Gastroesophageal sphincter (tissue), 4 donors: Measurements from ENCODE around the gene VTI1A. TPM values are rescaled to one million over a fixed set of nuclear protein-coding genes. Genes with fewer than 3 reads are reported as not detected.

Source experiments
- ATAC-seq: fragments of 150-250 bp; one replicate; pipeline ENCODE4 v1.9.1; 2016; ENCODE audit warnings: mild to moderate bottlenecking, moderate library complexity
- H3K27ac ChIP-seq, 4 donors: fragments of 200-600 bp; sonication (generic) in 3 of 4; 1 replicate in 3 of 4; 2 replicates in 1 of 4; pipeline ENCODE4 v1.5.1; 2016 to 2019
- H3K27me3 ChIP-seq: fragments of 200-600 bp; sonication (generic); one replicate; pipeline ENCODE4 v1.5.1; 2019
- H3K36me3 ChIP-seq, 2 donors: fragments of 200-600 bp; sonication (generic); one replicate each; pipeline ENCODE4 v1.5.1; 2019; ENCODE audit warnings: control low read depth in 1 of 2
- H3K4me1 ChIP-seq, 3 donors: fragments of 200-600 bp; sonication (generic); 1 replicate in 2 of 3; 2 replicates in 1 of 3; pipeline ENCODE4 v1.5.1; 2016 to 2019; ENCODE audit warnings: control low read depth in 2 of 3
- H3K4me3 ChIP-seq, 2 donors: fragments of 200-600 bp; sonication (generic); one replicate each; pipeline ENCODE4 v1.5.1; 2019; ENCODE audit warnings: mild to moderate bottlenecking in 1 of 2, moderate library complexity in 1 of 2
- H3K9me3 ChIP-seq, 3 donors: fragments of 200-600 bp; sonication (generic); one replicate each; pipeline ENCODE4 v1.5.1; 2017 to 2019; ENCODE audit warnings: control low read depth in 2 of 3
- CTCF ChIP-seq, 4 experiments: fragments of 200-600 bp in 2 of 4; fragments of 450-650 bp in 2 of 4; sonication (generic) in 1 of 4; IDR thresholded peaks; one replicate each; pipeline ENCODE4 v1.5.1; 2017 to 2019; ENCODE audit warnings: antibody characterized with exemption in 4 of 4, mild to moderate bottlenecking in 2 of 4, moderate library complexity in 2 of 4
- EP300 ChIP-seq: sonication (generic); formaldehyde crosslinking; IDR thresholded peaks from one replicate; pipeline ENCODE4 v1.6.1; 2017; ENCODE audit warnings: antibody characterized with exemption, mild to moderate bottlenecking
- POLR2A ChIP-seq, 2 donors: fragments of 450-650 bp; IDR thresholded peaks; one replicate each; pipeline ENCODE4 v1.6.1; 2017; ENCODE audit warnings: antibody characterized with exemption in 2 of 2, mild to moderate bottlenecking in 2 of 2, moderate library complexity in 1 of 2
- POLR2AphosphoS5 ChIP-seq: sonication (generic); formaldehyde crosslinking; IDR thresholded peaks from one replicate; pipeline ENCODE4 v1.6.1; 2017; ENCODE audit warnings: antibody characterized with exemption
- WGBS, 2 donors: methylation state at CpG; one replicate each; pipeline ENCODE4 v1.1.5; 2018; ENCODE audit warnings: low coverage in 1 of 2; 5-methylcytosine and 5-hydroxymethylcytosine counted together
- total RNA-seq, 4 donors: library from RNA; depleted of rRNA; stranded (reverse); fragments of >200 nt; gene quantifications; one replicate each; pipeline ENCODE4 v1.1.0, GENCODE V29; 2016

The VTI1A gene
- total RNA-seq, 4 donors from 2014 or later: 19.6 to 81.9 (median 43.1) TPM

DNA sequence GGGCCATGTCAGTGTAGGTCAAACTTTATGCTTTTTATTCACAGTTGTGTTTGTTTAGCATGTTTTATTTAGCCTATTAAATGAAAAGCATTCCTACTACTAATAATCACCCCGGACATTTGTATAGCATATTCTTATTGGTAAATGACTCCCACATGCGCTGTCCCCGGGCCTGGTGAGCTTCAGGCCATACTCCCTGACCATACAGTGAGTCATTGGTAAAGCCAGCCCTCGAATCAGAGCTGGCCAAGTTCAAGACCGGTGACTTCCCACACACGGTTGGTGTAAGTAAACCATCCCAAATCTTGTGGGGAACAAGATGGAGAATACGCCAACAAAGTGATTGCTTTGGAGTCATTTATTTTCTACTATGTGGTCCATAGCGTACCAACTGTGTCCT lies 264.4 kb downstream of the VTI1A start:
- no peak overlapping the region for H3K4me3 ChIP-seq
- TF ChIP-seq POLR2A (IDR thresholded peaks at IDR 0.05) (no peak), CTCF (IDR thresholded peaks at IDR 0.05) (no peak), EP300 (no peak), POLR2AphosphoS5 (no peak)
- no peaks in the 10 kb centered on the region for H3K27me3 ChIP-seq
- 88 to 91% methylated on average over 3 to 8 of the region's 8 CpGs for WGBS, 2 donors
- no peaks in the 10 kb centered on the region for H3K4me1 ChIP-seq
- H3K27ac ChIP-seq: no peak overlapping the region
- ATAC-seq: no peak
- H3K9me3 ChIP-seq: no peaks in the 10 kb centered on the region
- H3K36me3 ChIP-seq: no peaks in the 10 kb centered on the region

DNA sequence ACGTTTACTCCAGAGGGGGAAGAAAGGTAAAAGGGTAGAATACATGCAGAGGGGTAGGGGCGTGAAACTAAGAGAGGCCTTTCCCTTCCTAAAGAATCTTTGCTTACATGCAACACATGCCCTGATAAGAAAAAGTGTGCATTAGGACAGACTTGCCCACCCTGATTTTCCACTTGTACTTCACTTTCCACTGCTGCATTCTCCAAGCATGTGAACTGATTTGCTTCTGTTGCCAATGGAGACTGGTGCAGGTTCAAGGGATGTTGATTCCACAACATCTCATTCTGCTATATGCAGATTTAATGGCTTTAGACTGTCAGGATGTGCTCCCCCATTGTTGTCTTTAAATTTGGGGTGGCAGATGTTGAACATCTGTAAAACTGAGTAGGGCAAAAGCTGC lies 265.5 kb downstream of the VTI1A start:
- Histone ChIP-seq H3K4me1 (no peaks in the 10 kb centered on the region), H3K27me3 (no peaks in the 10 kb centered on the region), H3K27ac (no peak overlapping the region), H3K4me3 (no peak overlapping the region), H3K36me3 (no peaks in the 10 kb centered on the region), H3K9me3 (no peaks in the 10 kb centered on the region)
- 69 to 81% methylated on average over 2 of the region's 2 CpGs for WGBS, 2 donors
- no peak for ATAC-seq
- TF ChIP-seq EP300 (no peak), POLR2A (IDR thresholded peaks at IDR 0.05) (no peak), CTCF (IDR thresholded peaks at IDR 0.05) (no peak), POLR2AphosphoS5 (no peak)

DNA sequence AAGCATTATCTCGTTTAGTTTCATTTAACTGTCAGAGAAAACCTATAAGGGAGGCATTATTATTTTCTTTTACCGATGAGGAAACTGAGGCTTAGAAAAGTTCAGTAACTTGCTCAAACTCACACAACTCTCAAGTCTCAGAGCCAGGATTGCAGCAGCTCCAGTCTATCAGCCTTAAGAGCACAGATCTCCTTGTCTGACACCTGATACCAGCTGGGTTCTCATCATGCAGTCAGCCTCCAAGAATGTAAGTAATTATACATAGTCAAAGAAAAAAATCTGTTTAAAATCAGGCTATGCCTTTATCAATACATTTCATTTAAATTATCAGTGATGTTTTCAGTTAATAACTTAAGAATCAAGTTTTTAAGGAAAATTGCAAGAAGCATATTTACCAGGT lies 266.4 kb downstream of the VTI1A start:
- ATAC-seq: no peak
- H3K9me3 ChIP-seq: no peaks in the 10 kb centered on the region
- H3K27ac ChIP-seq: no peak overlapping the region
- 83 to 90% methylated on average over 1 to 2 of the region's 2 CpGs for WGBS, 2 donors
- no peak for TF ChIP-seq EP300
- no peak for TF ChIP-seq POLR2A (IDR thresholded peaks at IDR 0.05)
- TF ChIP-seq POLR2AphosphoS5: no peak
- no peak for TF ChIP-seq CTCF (IDR thresholded peaks at IDR 0.05)
- H3K27me3 ChIP-seq: no peaks in the 10 kb centered on the region
- no peaks in the 10 kb centered on the region for H3K36me3 ChIP-seq
- no peaks in the 10 kb centered on the region for H3K4me1 ChIP-seq
- no peak overlapping the region for H3K4me3 ChIP-seq

GRCh38 chr10:112715581-112715980 lies 268.6 kb downstream of the VTI1A start:
- no peak overlapping the region for H3K27ac ChIP-seq
- H3K36me3 ChIP-seq: no peaks in the 10 kb centered on the region
- no peak for TF ChIP-seq CTCF (IDR thresholded peaks at IDR 0.05)
- no peak for TF ChIP-seq POLR2A (IDR thresholded peaks at IDR 0.05)
- no peak for TF ChIP-seq EP300
- no peak for TF ChIP-seq POLR2AphosphoS5
- H3K4me3 ChIP-seq: no peak overlapping the region
- no peaks in the 10 kb centered on the region for H3K27me3 ChIP-seq
- H3K4me1 ChIP-seq: no peaks in the 10 kb centered on the region
- no peak for ATAC-seq
- H3K9me3 ChIP-seq: no peaks in the 10 kb centered on the region
- WGBS, 2 donors: 81 to 89% methylated on average over 3 of the region's 5 CpGs

- H3K36me3 ChIP-seq: no peaks in the 10 kb centered on the region
- H3K27ac ChIP-seq: no peak overlapping the region
- no peak for ATAC-seq
- H3K4me3 ChIP-seq: no peak overlapping the region
- no peaks in the 10 kb centered on the region for H3K4me1 ChIP-seq
- 57 to 87% methylated on average over 1 to 3 of the region's 3 CpGs for WGBS, 2 donors
- no peaks in the 10 kb centered on the region for H3K27me3 ChIP-seq
- no peak for TF ChIP-seq POLR2AphosphoS5
- TF ChIP-seq CTCF (IDR thresholded peaks at IDR 0.05): no peak
- TF ChIP-seq EP300: no peak
- TF ChIP-seq POLR2A (IDR thresholded peaks at IDR 0.05): no peak
- no peaks in the 10 kb centered on the region for H3K9me3 ChIP-seq
Observed at GRCh38 chr10:112716076-112716475, 269.1 kb downstream of the VTI1A start.
